H9 (cell line): Measurements from ENCODE around the gene TAAR2. TPM values are rescaled to one million over a fixed set of nuclear protein-coding genes. Genes with fewer than 3 reads are reported as not detected.

Source experiments
- DNase-seq: peaks from one replicate; pipeline ENCODE4 v3.0.0-alpha.2; 2017
- H2AFZ ChIP-seq: one replicate; pipeline ENCODE4 v1.6.1; 2013; ENCODE audit warnings: mild to moderate bottlenecking, low read length, control low read depth, moderate library complexity
- H2AK5ac ChIP-seq: 2 replicates; pipeline ENCODE4 v1.6.1; 2013; ENCODE audit warnings: low read length, control low read depth, mixed read lengths; ENCODE audit not compliant: insufficient read length
- H2BK120ac ChIP-seq: one replicate; pipeline ENCODE4 v1.6.1; 2013; ENCODE audit warnings: low read depth, mild to moderate bottlenecking, low read length, control low read depth, inconsistent platforms; ENCODE audit not compliant: poor library complexity, severe bottlenecking
- H2BK12ac ChIP-seq: 2 replicates; pipeline ENCODE4 v1.6.1; 2013; ENCODE audit warnings: low read length, control low read depth, mixed read lengths, low read depth; ENCODE audit not compliant: insufficient read length
- H2BK15ac ChIP-seq: 2 replicates; pipeline ENCODE4 v1.6.1; 2013; ENCODE audit warnings: low read depth, low read length, control low read depth
- H2BK20ac ChIP-seq: one replicate; pipeline ENCODE4 v1.6.1; 2013; ENCODE audit warnings: low read depth, mild to moderate bottlenecking, low read length, control low read depth, inconsistent platforms; ENCODE audit not compliant: poor library complexity, severe bottlenecking
- H2BK5ac ChIP-seq: 2 replicates; pipeline ENCODE4 v1.6.1; 2013; ENCODE audit warnings: low read length, control low read depth, mixed read lengths; ENCODE audit not compliant: insufficient read length
- H3K14ac ChIP-seq: 2 replicates; pipeline ENCODE4 v1.6.1; 2013; ENCODE audit warnings: low read length, control low read depth; ENCODE audit not compliant: insufficient read depth
- H3K18ac ChIP-seq: 2 replicates; pipeline ENCODE4 v1.6.1; 2013; ENCODE audit warnings: low read depth, mild to moderate bottlenecking, mixed read lengths, low read length, control low read depth; ENCODE audit not compliant: insufficient read length
- H3K23ac ChIP-seq: 2 replicates; pipeline ENCODE4 v1.6.1; 2013; ENCODE audit warnings: low read length, control low read depth, mixed read lengths, low read depth; ENCODE audit not compliant: insufficient read length
- H3K23me2 ChIP-seq: 2 replicates; pipeline ENCODE4 v1.6.1; 2013; ENCODE audit warnings: low read depth, mild to moderate bottlenecking, mixed read lengths, low read length, control low read depth; ENCODE audit not compliant: insufficient read length, poor library complexity, severe bottlenecking
- H3K27ac ChIP-seq: 2 replicates; pipeline ENCODE4 v1.5.1; 2013; ENCODE audit warnings: low read length, control low read depth, mixed read lengths, low read depth; ENCODE audit not compliant: insufficient read length
- H3K27me3 ChIP-seq: 2 replicates; pipeline ENCODE4 v1.6.1; 2013; ENCODE audit warnings: low read length, control low read depth, inconsistent platforms; ENCODE audit not compliant: insufficient read depth
- H3K4ac ChIP-seq: 2 replicates; pipeline ENCODE4 v1.6.1; 2013; ENCODE audit warnings: low read depth, mild to moderate bottlenecking, control low read depth, inconsistent platforms, low read length, moderate library complexity
- H3K4me1 ChIP-seq: 2 replicates; pipeline ENCODE4 v1.6.1; 2013; ENCODE audit warnings: low read length, control low read depth, inconsistent platforms; ENCODE audit not compliant: insufficient read depth
- H3K4me2 ChIP-seq: 2 replicates; pipeline ENCODE4 v1.6.1; 2013; ENCODE audit warnings: low read length, control low read depth, mixed read lengths; ENCODE audit not compliant: insufficient read length, insufficient read depth
- H3K56ac ChIP-seq: 2 replicates; pipeline ENCODE4 v1.6.1; 2013; ENCODE audit warnings: low read depth, mild to moderate bottlenecking, mixed read lengths, low read length, control low read depth; ENCODE audit not compliant: insufficient read length
- H3K79me1 ChIP-seq: 2 replicates; pipeline ENCODE4 v1.6.1; 2013; ENCODE audit warnings: low read depth, mild to moderate bottlenecking, moderate library complexity, low read length, control low read depth, inconsistent platforms; ENCODE audit not compliant: insufficient read depth, poor library complexity, severe bottlenecking
- H3K79me2 ChIP-seq: 2 replicates; pipeline ENCODE4 v1.6.1; 2013; ENCODE audit warnings: low read length, control low read depth, inconsistent platforms; ENCODE audit not compliant: insufficient read depth
- H3K9ac ChIP-seq: 2 replicates; pipeline ENCODE4 v1.6.1; 2013; ENCODE audit warnings: low read length, control low read depth, mixed read lengths; ENCODE audit not compliant: insufficient read length; ENCODE audit errors: extremely low read depth
- H3K9me3 ChIP-seq: one replicate; pipeline ENCODE4 v1.6.1; 2013; ENCODE audit warnings: low read depth, low read length, inconsistent platforms; ENCODE audit not compliant: control insufficient read depth
- H3T11ph ChIP-seq: one replicate; pipeline ENCODE4 v1.6.1; 2013; ENCODE audit warnings: mild to moderate bottlenecking, low read length, control low read depth, inconsistent platforms
- H4K20me1 ChIP-seq: one replicate; pipeline ENCODE4 v1.6.1; 2013; ENCODE audit not compliant: control insufficient read depth, insufficient read length, insufficient read depth
- H4K5ac ChIP-seq: 2 replicates; pipeline ENCODE4 v1.6.1; 2013; ENCODE audit warnings: low read depth, mild to moderate bottlenecking, mixed read lengths, low read length, control low read depth; ENCODE audit not compliant: insufficient read length
- H4K8ac ChIP-seq: replicated peaks from 2 replicates; pipeline ENCODE4 v1.6.1; 2013; ENCODE audit warnings: low read length, control low read depth, mixed read lengths, low read depth; ENCODE audit not compliant: insufficient read length
- H4K91ac ChIP-seq: 2 replicates; pipeline ENCODE4 v1.6.1; 2013; ENCODE audit warnings: low read depth, mild to moderate bottlenecking, moderate library complexity, mixed read lengths, low read length, control low read depth; ENCODE audit not compliant: insufficient read length
- H3K27ac Mint-ChIP-seq, 3 experiments: 2 replicates in 2 of 3; 3 replicates in 1 of 3; pipeline ENCODE4 v1.8.0; 2020 to 2021; ENCODE audit warnings: mixed read lengths in 3 of 3, mild to moderate bottlenecking in 1 of 3, moderate library complexity in 1 of 3
- H3K27me3 Mint-ChIP-seq: 2 replicates; pipeline ENCODE4 v1.8.0; 2021; ENCODE audit warnings: low read depth, mild to moderate bottlenecking, moderate library complexity, mixed read lengths
- H3K36me3 Mint-ChIP-seq, 3 experiments: 2 replicates in 2 of 3; 3 replicates in 1 of 3; pipeline ENCODE4 v1.8.0; 2020 to 2021; ENCODE audit warnings: low read depth in 3 of 3, mixed read lengths in 3 of 3; ENCODE audit not compliant: insufficient read depth in 1 of 3
- H3K4me1 Mint-ChIP-seq, 2 experiments: 2 replicates each; pipeline ENCODE4 v1.8.0; 2020; ENCODE audit warnings: mixed read lengths in 2 of 2
- H3K4me3 Mint-ChIP-seq, 2 experiments: 2 replicates in 1 of 2; 3 replicates in 1 of 2; pipeline ENCODE4 v1.8.0; 2020 to 2021; ENCODE audit warnings: mild to moderate bottlenecking in 2 of 2, mixed read lengths in 2 of 2, moderate library complexity in 1 of 2
- H3K9me3 Mint-ChIP-seq, 2 experiments: 2 replicates in 1 of 2; 3 replicates in 1 of 2; pipeline ENCODE4 v1.8.0; 2020; ENCODE audit warnings: mild to moderate bottlenecking in 2 of 2, mixed read lengths in 2 of 2, moderate library complexity in 1 of 2
- CTCF ChIP-seq: fragments of 200-600 bp; sonication (generic); conservative IDR thresholded peaks from 3 replicates; pipeline ENCODE4 v1.8.0; 2021; ENCODE audit warnings: antibody characterized with exemption, mild to moderate bottlenecking
- WGBS: extraction: QIAGEN DNeasy Blood & Tissue Kit; methylation state at CpG from one replicate; pipeline ENCODE4 v1.1.7; 2013; ENCODE audit warnings: missing lambda C conversion rate, low lambda C conversion rate, mixed read lengths; ENCODE audit not compliant: insufficient read length; ENCODE audit errors: extremely low coverage; 5-methylcytosine and 5-hydroxymethylcytosine counted together
- total RNA-seq: library from RNA; stranded (reverse); gene quantifications from 2 replicates; pipeline ENCODE4 v1.2.1, GENCODE V29; 2021

Gene TAAR2
- total RNA-seq, 1 experiment from 2014 or later = not detected

DNA sequence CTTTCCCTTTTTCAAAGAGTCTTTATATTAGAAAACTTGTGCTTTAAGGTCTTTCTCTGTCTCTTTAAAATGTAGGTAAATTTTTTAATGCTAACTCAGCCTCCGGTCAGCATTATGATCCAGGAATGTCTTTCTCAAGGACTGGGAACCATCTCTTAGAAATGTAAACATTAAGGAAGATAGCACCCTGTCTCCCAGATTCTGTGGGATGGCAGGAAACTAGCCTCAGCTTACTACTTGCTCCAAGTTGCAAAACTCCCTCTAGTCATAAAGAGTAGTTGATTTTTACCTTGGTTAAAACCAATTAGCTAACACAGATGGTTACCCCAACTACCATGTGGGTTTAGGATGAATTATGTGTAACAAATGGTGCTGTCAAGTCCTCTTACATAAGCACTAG lies 39.6 kb upstream of the TAAR2 start:
- no peak overlapping the region for H2AK5ac ChIP-seq
- no peak overlapping the region for H2BK120ac ChIP-seq
- no peak overlapping the region for H2BK15ac ChIP-seq
- no peak overlapping the region for H2BK20ac ChIP-seq
- H3K18ac ChIP-seq = no peak overlapping the region
- Mint-ChIP-seq H3K36me3 (peaks cover 0 to 18% (median 5%) of the 10 kb centered on the region in 3 experiments; a peak in 5 of 7 replicates), H3K27ac (no peak overlapping the region), H3K4me1 (peaks cover 15 to 20% of the 10 kb centered on the region in 2 experiments), H3K4me3 (no peak overlapping the region), H3K27me3 (no peaks in the 10 kb centered on the region), H3K9me3 (peaks cover 8 to 10% of the 10 kb centered on the region in 2 experiments; a peak in 4 of 5 replicates)
- no peaks in the 10 kb centered on the region for H4K20me1 ChIP-seq
- no peak overlapping the region for H3K27ac ChIP-seq
- H3K23ac ChIP-seq = no peak overlapping the region
- H4K5ac ChIP-seq = no peak overlapping the region
- no peak overlapping the region for H3K56ac ChIP-seq
- H3K4ac ChIP-seq = no peak overlapping the region
- no peaks in the 10 kb centered on the region for H3K23me2 ChIP-seq
- no peak overlapping the region for H4K8ac ChIP-seq
- H3K79me1 ChIP-seq = no peaks in the 10 kb centered on the region
- no peak for TF ChIP-seq CTCF
- no peaks in the 10 kb centered on the region for H3K79me2 ChIP-seq
- H3K14ac ChIP-seq = no peak overlapping the region
- no peaks in the 10 kb centered on the region for H3K9me3 ChIP-seq
- H3K4me2 ChIP-seq = no peak overlapping the region
- no peak overlapping the region for H2BK5ac ChIP-seq
- DNase-seq = no peak
- no peaks in the 10 kb centered on the region for H3K27me3 ChIP-seq
- H4K91ac ChIP-seq = no peak overlapping the region
- H2BK12ac ChIP-seq = no peak overlapping the region
- no peaks in the 10 kb centered on the region; the same call in 1 of the 2 replicates for H3K4me1 ChIP-seq
- WGBS = no CpG with 5 or more reads among the region's 1 CpG
- H2AFZ ChIP-seq = no peak overlapping the region
- H3K9ac ChIP-seq = no peak overlapping the region
- no peak overlapping the region for H3T11ph ChIP-seq
